Renal cortical epithelial cell (primary cell): ENCODE results near the gene CD209. TPM values are rescaled to one million over a fixed set of nuclear protein-coding genes. Genes with fewer than 3 reads are reported as not detected.

ENCODE experiments used
- total RNA-seq: library from RNA; depleted of rRNA; stranded (reverse); fragments of >200 nt; gene quantifications from 2 replicates; pipeline ENCODE4 v1.2.3, GENCODE V29; 2014

The CD209 gene
- total RNA-seq, 1 donor from 2014 or later = 0.15 TPM

Other genes starting within 250 kb of the CD209 start
- gene ZNF358, start 231.4 kb downstream of the CD209 start, total RNA-seq = 10.9 and 27.1 TPM in 2 replicates
- gene MCOLN1, start 224.9 kb downstream of the CD209 start, total RNA-seq = 3.1 and 5.7 TPM in 2 replicates
- 79.7 and 149 TPM in 2 replicates for gene PNPLA6, start 211.8 kb downstream of the CD209 start, total RNA-seq
- gene CAMSAP3, start 151.7 kb downstream of the CD209 start, total RNA-seq = 1.9 and 3.8 TPM in 2 replicates
- gene XAB2, start 118.0 kb downstream of the CD209 start, total RNA-seq = 19.3 and 52.3 TPM in 2 replicates
- 15.3 and 27.6 TPM in 2 replicates for gene PET100, start 117.7 kb downstream of the CD209 start, total RNA-seq
- 0.30 TPM in 1 of 2 replicates, not detected in the other for gene PCP2, start 113.8 kb downstream of the CD209 start, total RNA-seq
- 47.9 and 118 TPM in 2 replicates for gene STXBP2, start 110.4 kb downstream of the CD209 start, total RNA-seq
- not detected in 2 replicates for gene RETN, start 78.5 kb downstream of the CD209 start, total RNA-seq
- not detected in 2 replicates for gene MCEMP1, start 70.4 kb downstream of the CD209 start, total RNA-seq
- 47.7 and 118 TPM in 2 replicates for gene TRAPPC5, start 66.7 kb downstream of the CD209 start, total RNA-seq
- gene FCER2, start 45.4 kb downstream of the CD209 start, total RNA-seq = not detected in 2 replicates
- not detected in 2 replicates for gene CLEC4G, start 15.4 kb downstream of the CD209 start, total RNA-seq
- not detected in 2 replicates for gene CLEC4M, start 15.7 kb upstream of the CD209 start, total RNA-seq
- gene EVI5L, start 82.7 kb upstream of the CD209 start, total RNA-seq = 10.8 and 22.9 TPM in 2 replicates
- 0.17 and 0.35 TPM in 2 replicates for gene PRR36, start 126.9 kb upstream of the CD209 start, total RNA-seq
- 11.1 and 14.8 TPM in 2 replicates for gene LRRC8E, start 141.0 kb upstream of the CD209 start, total RNA-seq
- 9.6 and 19.0 TPM in 2 replicates for gene MAP2K7, start 156.3 kb upstream of the CD209 start, total RNA-seq
- 0.75 and 1.0 TPM in 2 replicates for gene TGFBR3L, start 167.3 kb upstream of the CD209 start, total RNA-seq
- gene SNAPC2, start 172.8 kb upstream of the CD209 start, total RNA-seq = 9.3 and 12.5 TPM in 2 replicates
- gene CTXN1, start 178.6 kb upstream of the CD209 start, total RNA-seq = 18.6 and 41.4 TPM in 2 replicates
- gene TIMM44, start 196.1 kb upstream of the CD209 start, total RNA-seq = 28.5 and 42.2 TPM in 2 replicates